ENCODE data around the gene ZBTB7C.
A peak's percentile ranks its signal among the peaks of the same experiment; 100 is the strongest.

ZBTB7C gene

DNA sequence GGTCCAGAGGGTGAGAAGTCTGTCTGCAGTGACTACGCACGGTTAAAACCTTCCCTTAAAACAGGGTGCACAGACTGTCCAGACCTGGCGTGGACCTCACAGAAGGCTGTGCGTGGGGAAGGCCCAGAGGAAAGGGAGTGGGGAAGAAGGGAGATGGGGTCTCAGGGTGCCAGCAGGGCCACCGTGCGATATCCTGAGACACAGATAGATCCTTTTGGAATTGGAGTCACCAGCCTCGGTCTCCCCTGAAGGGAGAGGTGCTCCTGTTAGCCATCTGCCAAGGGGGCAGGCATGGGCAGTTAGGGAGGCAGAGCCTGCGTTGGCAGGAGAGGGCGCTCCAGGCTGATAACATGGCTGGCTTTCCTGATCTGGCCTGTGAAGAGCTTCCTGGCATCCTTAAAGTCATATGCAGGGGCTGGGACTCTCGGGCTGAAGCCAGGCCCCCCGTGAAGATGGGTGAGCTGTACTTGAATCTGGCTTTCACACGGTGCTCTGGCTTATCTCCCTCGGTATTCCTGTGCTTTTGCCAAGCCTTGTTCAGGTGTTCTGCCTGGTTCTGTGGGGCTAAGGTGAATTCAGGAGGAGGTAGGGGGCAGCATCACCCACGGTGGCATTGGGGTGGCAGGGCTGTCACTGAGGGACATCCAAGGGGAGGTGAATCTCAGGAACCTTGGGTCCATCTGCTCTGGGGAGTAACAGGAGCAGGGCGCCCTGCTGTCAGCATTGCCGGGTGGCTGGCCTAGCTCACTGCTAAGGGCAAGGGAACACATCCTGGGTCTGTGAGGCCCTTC, 371.5 kb downstream of the ZBTB7C start:
- TF ChIP-seq, protein P1, sequence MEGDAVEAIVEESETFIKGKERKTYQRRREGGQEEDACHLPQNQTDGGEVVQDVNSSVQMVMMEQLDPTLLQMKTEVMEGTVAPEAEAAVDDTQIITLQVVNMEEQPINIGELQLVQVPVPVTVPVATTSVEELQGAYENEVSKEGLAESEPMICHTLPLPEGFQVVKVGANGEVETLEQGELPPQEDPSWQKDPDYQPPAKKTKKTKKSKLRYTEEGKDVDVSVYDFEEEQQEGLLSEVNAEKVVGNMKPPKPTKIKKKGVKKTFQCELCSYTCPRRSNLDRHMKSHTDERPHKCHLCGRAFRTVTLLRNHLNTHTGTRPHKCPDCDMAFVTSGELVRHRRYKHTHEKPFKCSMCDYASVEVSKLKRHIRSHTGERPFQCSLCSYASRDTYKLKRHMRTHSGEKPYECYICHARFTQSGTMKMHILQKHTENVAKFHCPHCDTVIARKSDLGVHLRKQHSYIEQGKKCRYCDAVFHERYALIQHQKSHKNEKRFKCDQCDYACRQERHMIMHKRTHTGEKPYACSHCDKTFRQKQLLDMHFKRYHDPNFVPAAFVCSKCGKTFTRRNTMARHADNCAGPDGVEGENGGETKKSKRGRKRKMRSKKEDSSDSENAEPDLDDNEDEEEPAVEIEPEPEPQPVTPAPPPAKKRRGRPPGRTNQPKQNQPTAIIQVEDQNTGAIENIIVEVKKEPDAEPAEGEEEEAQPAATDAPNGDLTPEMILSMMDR (conservative IDR thresholded peaks at IDR 0.05): peak; percentile 56
- no peak for TF ChIP-seq ZFX (IDR thresholded peaks at IDR 0.05)
- H3K27ac ChIP-seq: no peak overlapping the region

DNA sequence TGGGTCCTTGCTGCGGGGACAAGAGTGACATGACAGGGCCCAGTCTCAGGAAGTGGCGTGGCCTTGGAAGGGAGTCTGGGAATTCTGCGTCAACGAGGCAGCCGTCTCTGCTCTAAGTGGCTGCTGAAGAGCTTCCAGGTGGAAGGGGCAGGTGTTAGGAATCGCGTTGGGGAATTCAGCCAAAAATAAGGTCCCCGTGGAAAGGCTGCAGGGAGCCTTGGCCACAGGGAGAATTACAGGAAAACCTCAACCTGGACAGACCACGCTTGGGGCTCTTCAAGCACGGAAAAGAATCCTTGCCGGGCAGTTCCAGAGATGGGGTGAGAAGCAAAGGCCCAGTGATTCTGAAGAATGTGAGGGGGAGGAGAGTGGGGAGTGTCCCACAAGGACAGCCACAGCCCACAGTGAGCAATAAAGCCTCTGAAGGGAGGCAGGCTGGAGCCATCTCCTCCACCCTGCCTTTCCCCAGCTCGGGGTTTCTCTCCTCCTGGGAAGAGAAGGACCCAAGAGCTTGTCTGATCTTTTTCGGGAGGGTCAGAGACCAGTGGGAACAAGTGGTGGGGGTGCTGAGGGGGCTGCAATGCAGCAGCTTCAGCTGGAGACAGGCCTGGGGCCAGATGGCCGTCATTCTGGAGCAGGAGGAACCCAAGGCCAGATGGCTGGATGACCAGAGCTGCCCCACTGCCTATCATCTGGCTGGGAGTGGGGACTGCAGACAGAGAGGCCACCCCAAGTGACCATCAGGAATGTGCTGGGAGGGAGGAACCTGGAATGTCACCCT, 372.4 kb downstream of the ZBTB7C start:
- no peak for TF ChIP-seq ZFX (IDR thresholded peaks at IDR 0.05)
- TF ChIP-seq, protein P1 (conservative IDR thresholded peaks at IDR 0.05): no peak
- H3K27ac ChIP-seq: no peak overlapping the region

DNA sequence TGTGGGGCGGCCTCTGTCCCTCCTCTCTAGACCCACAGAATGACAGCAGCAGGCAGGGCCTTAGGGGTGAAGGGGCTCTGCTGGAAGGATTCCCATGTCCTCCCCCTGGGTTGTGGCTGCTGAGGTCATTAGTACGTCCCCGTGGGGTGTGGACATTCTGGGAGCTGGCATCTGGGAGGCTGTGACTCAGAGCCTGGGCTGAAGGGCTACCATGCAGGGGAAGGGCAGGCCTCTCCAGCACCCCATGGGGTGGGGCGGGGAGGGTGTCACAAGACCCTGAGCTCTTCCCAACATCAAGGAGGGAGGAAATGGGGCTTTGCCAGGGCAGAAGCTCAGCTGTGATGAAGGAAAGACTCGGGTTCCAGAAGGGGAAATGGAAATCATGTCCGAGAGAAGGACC, 373.0 kb downstream of the ZBTB7C start:
- TF ChIP-seq, protein P1 (conservative IDR thresholded peaks at IDR 0.05): no peak
- TF ChIP-seq ZFX (IDR thresholded peaks at IDR 0.05): no peak
- no peak overlapping the region for H3K27ac ChIP-seq

DNA sequence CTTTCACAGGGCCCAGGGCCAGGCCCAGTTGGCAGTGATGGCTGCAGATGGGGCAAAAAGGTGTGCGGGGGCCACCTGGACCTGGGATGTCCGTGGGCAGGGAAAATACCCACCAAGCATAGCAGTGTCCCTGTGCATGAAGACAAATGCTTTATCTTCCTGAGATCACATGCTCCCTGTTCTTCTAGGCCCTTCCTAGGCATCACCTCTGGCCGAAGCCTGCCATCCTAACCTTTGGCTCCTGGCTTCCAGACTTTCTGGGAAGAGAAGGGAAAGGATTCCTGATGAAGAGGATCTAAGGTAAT, 373.7 kb downstream of the ZBTB7C start:
- no peak overlapping the region for H3K27ac ChIP-seq
- TF ChIP-seq, protein P1 (conservative IDR thresholded peaks at IDR 0.05): no peak
- TF ChIP-seq ZFX (IDR thresholded peaks at IDR 0.05): no peak

GRCh38 chr18:48034651-48035555, 374.3 kb downstream of the ZBTB7C start:
- H3K27ac ChIP-seq: no peak overlapping the region
- no peak for TF ChIP-seq ZFX (IDR thresholded peaks at IDR 0.05)
- TF ChIP-seq, protein P1 (conservative IDR thresholded peaks at IDR 0.05): no peak

DNA sequence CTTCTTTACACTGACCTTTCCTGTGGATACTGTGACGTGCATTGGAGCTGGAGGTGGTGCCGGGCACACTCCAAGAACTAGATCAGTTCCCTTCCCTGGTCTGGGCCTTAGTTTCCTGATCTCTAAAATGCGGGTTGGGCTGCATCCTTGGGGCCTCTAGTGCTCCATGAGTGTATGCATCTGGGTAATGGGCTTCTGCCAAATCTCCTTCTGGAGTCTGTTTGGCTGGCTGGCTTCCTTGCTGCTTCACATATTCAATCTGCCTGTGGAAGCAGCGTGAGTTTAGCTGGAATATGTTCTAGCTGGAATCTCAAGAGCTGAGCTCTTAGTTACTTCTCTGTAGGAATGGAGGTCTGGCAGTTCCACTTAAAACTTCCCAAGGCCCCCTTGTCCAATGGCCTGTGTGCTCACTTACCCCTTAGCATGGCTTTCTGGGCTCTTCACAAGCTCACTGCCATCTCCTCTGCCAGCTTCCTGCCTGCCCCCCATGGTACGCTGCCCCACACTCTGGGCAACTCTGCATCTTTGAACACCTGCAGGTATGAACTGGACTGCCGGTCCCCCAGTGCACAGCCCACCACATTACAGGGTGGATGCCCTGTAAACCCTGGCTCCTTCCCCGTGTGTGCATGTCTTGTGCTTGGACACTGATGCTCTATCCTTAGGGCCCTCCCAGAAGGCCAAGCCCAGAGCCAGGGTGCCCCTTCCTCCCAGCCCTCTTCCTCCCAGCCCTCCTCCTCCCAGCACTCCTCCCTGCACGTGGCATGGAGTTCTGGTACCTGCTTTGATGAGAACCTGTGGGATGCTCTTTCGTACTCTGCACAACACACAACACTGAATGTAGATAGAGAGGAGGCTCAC, 375.2 kb downstream of the ZBTB7C start:
- TF ChIP-seq, protein P1 (conservative IDR thresholded peaks at IDR 0.05): no peak
- no peak for TF ChIP-seq ZFX (IDR thresholded peaks at IDR 0.05)
- H3K27ac ChIP-seq: no peak overlapping the region
